ENCODE measurements around the gene ME2.
"Not testable (repeated sequence)": the region's sequence is repeated elsewhere in the genome, so short reads cannot be mapped to it uniquely, and the experiment has no call there.

ME2 gene

DNA sequence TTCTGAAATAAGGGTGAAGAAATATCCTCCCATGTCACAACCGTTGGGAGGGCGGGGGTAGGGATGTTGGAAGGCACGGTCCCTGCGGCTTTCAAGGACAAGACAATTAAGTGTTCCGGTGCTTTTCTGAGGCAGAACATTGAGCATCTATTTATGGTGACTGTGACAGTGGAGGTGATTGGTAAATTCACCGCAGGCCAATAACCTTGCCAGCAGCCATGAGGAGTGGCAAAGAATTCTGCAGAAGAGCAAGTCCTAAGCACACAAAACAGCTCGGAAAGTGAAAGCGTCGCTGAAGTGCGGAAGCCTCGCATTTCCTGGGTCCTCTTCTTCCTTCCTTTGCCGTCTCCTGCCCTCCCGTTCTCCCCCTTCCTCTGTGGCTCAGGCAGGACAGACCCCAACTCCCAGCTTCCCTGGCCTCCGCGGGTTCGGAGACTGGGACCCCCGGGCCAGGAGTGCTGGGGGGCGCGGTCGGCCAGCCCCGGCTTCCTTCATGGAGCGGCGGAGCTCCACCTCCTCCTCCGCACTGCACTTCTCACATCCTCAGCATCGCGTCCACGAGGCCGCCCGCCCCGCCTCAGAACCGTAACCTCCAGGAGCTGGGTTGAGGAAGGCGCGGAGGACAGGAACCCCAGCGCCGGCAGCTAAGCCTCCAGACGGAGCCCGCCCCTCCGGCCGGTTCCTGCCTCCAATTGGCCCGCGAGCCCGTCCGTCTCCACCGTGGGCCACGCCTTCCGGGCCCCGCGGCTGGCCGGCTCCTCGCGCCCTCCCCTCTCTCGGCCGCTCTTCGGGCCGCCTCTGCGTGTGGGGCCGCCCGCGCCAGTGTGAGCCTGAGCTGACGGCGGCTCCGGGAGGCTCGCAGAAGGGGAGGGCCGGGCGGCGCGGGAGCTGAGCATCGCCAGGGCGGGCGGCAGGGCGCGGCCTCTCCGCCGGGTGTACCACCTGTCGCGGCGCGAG is at the start of gene ME2:
ME2 (plus strand) TSS at position 774 of the 957 bp plus-strand sequence. CDS start 16,703 bp downstream, outside the sequence.
- peak; percentile 92 for DNase-seq (ENCODE audit: low read depth)

DNA sequence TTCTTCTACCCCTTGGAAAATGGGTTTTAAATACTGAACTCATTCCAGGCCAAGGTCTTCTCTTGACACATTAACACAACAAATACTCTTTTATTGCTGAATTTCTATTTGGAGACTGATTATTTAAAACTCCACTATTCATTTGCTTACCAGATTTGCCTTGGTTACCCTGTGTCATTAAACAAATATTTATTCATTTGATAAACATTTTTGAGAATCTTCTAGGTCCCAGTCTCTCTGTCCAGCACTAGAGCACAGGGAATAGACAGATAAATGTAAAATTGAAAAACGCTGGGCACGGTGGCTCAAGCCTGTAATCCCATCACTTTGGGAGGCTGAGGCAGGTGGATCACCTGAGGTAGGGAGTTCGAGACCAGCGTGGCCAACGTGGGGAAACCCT is 49.3 kb upstream of the ME2 start:
- no peak for DNase-seq (ENCODE audit: low read depth)

DNA sequence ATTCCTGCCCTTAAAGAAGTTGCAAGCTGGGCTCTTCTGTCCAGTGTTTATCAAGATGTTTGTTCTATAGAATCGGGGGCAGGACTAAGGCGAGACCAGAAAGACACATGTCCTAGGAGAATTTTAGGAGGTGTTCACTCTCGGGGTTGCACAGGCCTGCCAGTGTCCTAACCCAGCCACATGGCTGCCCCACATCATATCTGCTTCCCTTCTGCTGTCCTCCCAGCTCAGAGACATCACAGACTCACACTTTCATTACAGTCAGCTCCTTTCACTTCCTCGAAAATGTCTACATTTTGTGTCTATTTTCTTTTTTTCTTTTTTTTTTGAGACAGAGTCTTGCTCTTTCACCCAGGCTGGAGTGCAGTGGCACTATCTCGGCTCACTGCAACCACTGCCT is 48.4 kb upstream of the ME2 start:
- DNase-seq (ENCODE audit: low read depth): no peak

DNA sequence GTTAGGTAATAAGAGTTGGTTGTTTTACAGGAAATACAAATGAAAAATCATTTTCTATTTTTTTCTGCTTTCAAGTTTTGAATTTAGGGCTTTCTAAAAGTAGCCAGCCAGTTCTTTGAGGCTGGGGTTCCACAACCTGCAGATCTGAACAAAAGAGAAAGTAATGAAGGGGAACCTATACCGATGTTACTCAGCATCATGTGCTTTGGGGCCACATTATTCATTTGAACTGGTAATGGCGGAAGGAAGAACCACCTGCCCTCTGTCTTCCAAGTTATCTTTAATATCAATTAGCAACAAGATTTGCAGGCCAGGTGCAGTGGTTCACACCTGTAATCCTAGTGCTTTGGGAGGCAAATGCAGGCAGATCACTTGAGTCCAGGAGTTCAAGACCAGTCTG is 46.2 kb upstream of the ME2 start:
- no peak for DNase-seq (ENCODE audit: low read depth)

DNA sequence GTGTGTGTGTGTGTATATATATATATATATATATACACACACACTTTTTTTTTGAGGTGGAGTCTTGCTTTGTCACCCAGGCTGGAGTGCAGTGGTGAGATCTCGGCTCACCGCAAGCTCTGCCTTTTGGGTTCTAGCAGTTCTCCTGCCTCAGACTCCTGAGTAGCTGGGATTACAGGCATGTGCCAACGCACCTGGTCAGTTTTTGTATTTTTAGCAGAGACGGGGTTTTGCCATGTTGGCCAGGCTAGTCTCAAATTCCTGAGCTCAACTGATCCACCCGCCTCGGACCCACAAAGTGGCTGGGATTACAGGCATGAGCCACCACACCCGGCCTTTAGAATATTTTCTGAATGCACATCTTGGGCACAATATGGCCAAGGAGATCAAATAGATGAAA is 45.4 kb upstream of the ME2 start:
- DNase-seq (ENCODE audit: low read depth): not testable (repeated sequence)

DNA sequence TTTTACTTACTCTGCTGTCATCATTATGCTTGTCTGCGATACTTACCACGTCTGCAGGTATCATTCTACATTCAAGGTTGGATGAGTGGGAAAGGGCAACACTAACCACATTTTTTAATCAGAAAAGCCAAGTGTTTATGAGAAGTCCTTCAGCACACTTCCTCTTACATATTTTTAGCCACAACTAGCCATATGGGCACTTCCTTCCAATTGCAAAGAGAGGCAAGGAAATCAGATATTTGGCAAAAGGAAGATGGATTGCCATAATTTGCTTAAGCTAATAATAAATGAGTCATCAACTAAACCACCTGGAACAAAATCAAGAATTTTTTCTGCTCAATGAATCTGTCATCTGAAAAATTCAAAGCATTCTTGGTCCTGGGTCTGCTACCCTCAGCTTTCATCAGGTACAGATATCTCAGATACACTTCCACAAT is 42.4 kb upstream of the ME2 start:
- DNase-seq (ENCODE audit: low read depth): peak; percentile 79

DNA sequence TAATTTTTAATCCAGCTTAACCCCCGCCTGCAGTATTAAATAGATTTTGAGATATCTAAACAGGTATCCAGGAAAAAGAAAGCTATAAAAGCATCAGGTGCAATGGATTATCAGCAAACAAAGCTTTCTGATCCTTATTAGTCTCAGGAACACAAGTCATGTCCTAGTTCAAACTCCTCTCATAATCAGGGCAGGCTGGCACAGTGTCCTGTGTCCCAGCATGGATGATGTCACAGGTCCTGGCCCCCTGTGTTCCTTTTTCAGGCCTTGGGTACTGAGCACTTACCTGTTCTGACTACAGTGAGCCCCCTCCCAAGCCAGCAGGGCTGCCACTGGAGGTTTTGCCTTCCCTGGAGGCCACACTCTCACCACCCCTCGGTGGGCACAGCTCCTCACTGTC is 39.6 kb upstream of the ME2 start:
- no peak for DNase-seq (ENCODE audit: low read depth)

DNA sequence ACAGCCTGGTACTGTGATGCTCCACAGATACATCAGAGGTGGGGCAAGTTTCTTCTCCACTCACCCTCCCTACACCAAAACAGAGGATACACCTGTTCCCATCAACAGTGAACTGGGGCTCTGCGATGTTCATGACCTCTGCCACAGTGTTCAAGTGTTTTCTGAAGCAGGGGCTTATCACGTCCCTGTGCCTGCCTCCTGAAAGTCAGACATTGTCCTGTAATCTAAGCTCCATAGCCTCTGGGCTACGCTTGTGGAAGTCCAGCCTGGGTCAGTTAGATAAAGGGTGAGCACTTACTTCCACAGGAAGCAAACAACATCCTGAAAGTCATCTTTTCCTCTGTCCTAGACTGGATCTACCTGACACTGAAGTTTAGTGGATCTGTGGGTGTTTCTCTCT is 38.9 kb upstream of the ME2 start:
- no peak for DNase-seq (ENCODE audit: low read depth)

DNA sequence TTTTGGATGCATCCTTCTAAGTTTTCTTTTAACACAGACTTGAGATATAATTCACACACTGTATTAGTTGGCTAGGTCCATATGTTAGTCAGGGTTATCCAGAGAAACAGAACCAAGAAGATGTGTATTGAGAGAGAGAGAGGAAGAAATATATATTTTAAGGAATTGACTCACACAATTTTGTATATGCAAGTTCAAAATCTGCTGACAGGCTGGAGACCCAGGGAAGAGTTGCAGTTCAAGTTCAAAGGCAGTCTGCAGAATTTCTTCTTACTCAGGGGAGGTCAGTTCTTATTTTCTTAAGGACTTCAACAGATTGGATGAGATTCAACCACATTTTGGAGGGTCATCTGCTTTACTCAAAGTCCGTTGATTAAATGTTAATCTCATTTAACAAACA is 36.1 kb upstream of the ME2 start:
- DNase-seq (ENCODE audit: low read depth): no peak

DNA sequence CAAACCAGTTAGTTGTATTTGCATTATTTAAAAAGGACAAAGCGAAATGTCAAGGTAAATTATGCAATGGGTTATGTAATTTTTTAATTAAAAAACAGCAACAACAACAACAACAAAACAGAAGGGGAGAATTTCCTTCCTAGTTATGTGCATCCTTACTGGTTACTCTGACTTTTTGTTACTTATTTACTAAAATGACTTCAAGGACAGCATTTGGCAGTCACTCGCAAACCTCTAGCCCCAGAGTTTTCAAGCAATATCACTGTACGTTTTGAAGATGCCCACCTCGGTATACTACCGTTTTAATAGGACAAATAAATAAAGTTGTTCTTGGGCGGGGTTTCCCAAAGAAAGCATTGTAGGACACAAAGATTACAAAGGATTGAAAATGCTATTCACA is 34.4 kb upstream of the ME2 start:
- no peak for DNase-seq (ENCODE audit: low read depth)

DNA sequence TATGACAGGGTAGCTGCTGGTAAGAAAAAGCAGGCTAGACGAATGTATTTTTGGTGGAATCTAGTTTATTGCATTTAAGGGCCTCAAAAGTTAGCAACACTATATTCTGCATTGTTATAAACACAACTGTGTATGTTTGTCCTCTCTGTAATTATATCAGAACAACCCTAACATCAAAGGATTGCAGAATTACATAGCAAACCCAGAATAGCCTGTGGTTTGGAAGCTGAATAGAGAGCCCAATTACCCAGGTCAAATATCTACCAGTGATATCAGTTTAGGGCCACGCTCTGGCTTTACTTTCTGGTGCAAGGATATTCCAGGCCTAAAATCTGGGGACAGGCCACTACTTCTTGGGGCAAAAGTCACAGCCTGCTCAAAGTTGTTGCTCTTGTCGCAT is 34.0 kb upstream of the ME2 start:
- DNase-seq (ENCODE audit: low read depth): no peak

DNA sequence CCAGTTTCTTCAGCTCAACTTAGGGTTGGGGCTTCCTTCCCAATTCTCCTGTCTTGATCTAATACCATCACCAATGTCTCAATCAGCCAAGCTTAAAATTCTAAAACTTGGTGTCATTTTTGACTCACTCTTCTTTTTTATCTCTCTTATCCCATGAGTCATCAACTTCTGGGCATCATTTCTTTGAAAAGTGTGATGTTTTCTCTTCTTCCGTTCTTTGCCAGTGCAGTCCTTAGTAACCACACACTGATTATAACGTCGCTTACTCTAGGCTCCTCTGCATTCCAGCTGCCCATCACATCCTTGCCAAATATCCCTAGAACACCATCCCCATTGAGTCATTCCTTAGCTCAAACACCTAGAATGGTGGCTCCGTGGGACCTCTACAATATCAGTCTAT is 31.7 kb upstream of the ME2 start:
- peak; percentile 39 for DNase-seq (ENCODE audit: low read depth)

DNA sequence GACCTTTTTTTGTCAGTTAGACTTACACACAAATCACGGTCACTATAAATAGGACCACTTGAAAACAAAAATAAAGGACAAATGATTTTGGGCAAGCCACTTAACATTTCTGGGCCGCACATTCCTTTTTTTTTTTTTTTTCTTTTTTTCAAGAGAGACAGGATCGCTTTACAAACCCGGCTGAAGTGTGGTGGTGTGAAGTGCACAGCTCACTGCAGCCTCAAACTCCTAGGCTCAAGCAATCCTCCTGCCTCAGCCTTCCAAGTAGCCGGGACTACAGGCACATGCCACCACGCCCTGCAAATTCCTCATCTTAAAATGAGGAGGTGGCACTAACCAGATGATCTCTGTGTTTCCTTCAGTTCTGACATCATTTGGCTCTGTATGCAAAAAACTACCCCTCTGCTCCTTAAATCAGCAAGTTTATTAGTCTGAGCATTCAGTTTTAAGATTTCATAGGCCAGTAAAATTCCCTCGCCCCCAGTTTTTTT is 30.8 kb upstream of the ME2 start:
- DNase-seq (ENCODE audit: low read depth): no peak

DNA sequence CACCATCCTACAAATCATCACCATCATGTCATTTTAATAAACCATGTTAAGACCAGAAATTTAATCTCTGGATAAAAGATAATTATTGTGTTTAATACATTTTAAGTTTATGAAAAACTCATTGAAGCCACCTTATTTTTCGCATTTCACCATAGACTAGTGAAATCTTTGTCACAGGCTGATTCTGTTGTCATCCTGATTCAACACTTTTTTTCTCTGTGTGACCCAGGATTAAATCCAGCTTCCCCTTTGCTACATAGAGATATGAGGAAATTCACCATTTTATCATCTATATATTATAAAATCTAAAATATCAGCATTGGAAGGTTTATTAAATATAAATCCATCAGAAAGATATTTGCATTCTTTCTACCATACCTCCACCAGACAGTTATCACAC is 29.9 kb upstream of the ME2 start:
- DNase-seq (ENCODE audit: low read depth): no peak

DNA sequence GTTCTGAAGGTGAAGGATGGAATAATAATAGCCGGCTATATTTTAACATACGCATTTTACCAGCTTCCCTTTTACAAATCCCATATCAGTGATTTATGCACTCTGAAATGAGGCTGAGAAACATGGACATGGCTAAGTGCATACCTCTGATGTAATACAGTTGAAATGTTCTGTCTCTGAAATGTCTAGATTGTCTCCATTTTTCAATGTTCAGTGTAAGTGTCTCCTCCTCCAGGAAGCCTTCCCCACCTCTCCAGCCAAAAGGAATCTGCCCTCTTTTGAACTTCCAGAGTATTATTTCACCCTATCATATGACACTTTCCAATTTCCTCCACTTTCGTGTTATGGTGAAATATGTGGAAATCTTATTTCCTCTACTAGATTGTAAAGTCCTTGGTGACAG is 29.5 kb upstream of the ME2 start:
- no peak for DNase-seq (ENCODE audit: low read depth)

DNA sequence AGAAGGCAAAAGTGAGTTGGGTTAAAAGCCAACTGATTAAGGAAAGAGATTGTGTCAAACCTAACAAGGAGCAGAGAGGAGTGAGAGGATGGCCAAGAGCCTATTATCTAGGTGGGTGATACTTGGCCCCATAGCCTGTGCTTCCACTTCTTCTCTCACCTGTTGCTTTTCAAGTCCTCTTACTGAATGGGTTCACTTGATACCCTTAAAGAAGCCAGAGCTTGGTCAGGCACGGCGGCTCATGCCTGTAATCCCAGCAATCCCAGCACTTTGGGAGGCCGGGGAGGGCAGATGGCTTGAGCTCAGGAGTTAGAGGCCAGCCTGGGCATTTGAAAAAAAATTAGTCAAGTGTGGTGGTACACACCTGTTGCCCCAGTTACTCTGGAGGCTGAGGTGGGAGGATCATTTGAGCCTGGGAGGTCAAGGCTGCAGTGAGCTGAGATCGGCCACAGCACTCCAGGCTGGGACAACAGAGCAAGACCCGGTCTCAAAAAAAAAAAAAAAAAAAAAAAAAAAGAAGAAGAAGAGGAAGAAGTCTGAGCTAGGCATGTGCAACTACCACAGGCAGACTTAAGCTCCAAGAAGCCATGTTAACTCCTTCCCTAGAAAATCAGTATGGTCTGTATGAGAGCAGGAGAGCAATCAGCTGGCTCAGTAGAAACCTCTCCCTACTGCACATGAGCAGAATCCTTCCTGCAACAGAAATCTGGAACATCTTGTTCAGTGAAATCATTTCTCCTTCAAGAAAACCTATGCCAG is 28.4 kb upstream of the ME2 start:
- no peak for DNase-seq (ENCODE audit: low read depth)

DNA sequence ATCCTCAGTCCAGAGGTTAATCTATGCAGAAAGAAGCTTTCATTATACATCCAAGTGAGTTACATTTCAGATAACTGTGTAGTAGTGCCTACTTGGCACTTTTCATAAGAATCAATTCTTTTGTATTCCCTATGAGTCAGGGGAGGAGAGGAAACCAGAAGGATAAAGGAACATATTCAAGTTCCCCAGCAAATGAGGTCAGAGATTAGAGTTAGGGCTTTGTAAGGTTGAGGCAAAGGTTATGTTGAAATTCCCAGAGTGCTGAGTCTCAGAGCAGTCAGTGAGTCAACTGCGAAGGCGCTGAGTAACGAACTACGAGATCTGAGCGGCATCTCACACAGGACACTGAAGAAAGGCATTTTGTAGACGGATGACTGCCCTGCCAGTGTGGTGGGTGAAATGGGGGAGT is 25.1 kb upstream of the ME2 start:
- peak; percentile 83 for DNase-seq (ENCODE audit: low read depth)

DNA sequence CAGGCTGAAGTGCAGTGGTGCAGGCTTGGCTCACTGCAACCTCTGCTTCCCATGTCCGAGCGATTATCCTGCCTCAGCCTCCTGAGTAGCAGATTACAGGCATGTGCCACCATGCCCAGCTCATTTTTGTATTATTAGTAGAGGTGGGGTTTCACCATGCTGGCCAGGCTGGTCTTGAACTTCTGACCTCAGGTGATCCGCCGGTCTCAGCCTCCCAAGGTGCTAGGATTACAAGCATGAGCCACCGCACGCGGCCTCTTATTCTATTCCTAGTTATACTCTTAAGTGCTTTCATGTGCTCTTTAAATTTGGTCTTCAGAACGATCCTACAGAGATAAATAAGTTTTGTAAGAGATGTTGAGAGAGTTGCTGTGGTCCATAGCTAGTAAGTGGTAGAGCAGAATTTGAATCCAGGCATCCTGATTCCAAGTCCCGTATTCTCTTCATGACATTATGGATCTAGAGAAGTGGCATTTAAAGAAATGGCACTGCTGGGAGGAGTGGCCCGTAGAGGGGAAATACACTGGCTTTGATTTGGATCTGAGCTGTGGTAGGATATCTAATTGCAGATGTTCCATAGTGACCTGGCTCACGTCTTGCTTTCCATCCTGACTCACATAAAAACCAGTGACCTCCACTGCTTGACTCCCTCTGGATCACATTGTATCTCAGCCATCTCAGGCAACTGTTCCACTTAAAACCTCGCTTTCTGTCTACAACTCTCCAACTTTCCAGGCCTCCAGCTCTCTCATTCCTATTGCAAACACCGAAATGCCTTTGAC is 22.8 kb upstream of the ME2 start:
- DNase-seq (ENCODE audit: low read depth): no peak

DNA sequence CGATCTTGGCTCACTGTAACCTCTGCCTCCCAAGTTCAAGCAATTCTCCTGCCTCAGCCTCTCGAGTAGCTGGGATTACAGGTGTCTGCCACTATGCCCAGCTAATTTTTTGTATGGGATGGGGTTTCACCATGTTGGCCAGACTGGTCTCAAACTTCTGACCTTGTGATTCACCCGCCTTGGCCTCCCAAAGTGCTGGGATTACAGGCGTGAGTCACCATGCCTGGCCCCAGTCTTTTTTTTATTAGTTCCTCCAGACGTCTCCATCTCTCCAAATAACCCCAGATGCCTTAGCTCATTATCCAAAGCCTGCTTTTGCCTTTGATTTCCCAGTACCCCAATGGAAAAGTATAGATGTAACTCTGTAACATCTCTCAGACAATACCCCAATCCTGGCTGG is 21.8 kb upstream of the ME2 start:
- peak; percentile 51 for DNase-seq (ENCODE audit: low read depth)

DNA sequence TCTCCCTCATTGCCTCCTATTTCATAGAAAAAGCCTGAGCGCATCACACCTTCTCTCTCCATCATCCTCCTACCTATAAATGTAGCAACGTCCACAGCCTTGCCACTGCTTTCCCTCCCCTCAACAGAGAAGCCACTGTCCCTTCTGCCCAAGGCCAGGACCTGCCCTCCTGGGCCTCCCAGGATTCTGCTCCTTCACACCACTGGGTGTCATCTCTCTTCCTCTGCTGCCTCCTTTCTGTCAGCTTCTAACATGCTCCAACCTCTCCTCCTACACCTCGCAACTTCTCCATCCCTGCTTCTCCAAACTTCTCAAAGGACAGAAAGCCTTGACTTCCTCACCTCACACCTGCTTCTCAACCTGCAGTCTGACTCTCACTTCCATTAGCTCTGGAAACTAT is 21.2 kb upstream of the ME2 start:
- DNase-seq (ENCODE audit: low read depth): no peak

DNA sequence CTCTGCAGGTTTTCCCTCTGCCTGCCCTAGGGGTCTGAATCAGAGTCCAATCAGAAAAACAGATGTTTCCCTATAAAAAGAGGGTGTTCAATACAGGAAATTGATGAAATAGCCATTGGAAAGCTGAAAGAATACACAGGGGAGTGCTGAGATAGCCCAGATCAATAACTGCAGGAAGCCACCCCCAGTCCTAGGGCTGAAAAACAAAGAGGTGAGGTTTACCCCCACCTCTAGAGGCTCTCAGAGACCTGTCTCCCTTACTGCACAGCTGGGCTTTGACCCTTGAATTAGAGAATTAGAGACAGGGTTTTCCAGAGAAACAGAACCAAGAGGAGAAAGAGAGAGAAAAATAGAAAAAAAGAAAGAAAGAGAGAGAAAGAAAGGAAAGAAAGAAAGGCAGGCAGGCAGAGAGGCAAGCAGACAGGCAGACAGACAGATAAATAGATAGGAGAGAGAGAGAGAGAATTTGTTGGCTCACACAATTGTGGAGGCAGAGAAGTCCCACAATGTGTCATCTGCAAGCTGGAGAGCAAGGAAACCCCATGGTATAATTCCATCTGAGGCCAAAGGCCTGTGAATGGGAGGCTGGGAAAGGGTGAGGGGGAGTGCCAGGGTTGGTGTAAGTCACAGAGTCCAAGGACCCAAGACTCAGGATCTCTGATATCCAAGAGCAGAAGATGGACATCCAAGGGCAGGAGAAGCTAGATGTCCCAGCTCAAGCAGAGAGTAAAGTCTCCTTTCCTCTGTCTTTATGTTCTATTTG is 18.9 kb upstream of the ME2 start:
- DNase-seq (ENCODE audit: low read depth): no peak

DNA sequence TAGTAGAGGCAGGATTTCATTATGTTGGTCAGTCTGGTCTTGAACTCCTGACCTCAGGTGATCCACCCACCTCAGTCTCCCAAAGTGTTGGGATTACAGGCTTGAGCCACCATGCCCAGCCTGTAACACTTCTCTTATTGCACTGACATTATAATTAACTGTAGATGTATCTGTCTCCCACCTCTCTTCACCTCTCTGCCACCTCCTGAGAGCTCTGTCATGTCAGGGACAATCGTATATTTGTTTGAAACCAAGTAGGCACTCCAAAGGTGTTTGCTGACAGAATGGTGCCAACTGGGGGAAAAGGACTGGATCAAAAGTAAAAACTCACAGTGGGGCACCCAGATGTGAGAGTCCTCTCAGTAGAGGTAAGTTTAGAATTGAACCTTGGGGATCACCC is 17.3 kb upstream of the ME2 start:
- no peak for DNase-seq (ENCODE audit: low read depth)
